ENCODE results near the gene CCDC3. TPM values are rescaled to one million over a fixed set of nuclear protein-coding genes. Genes with fewer than 3 reads are reported as not detected.

CCDC3 gene
- total RNA-seq, 2 donors from 2014 or later, result 1.5 to 5.0 TPM

- H3K9me3 Mint-ChIP-seq, result peaks cover 5 to 13% of the 10 kb centered on the region in 2 donors
These were observed 52.3 kb downstream of the CCDC3 start for GRCh38 chr10:12949248-12949647.

GRCh38 chr10:12947741-12948140 lies 53.8 kb downstream of the CCDC3 start:
- ATAC-seq (replicated peaks in 1 of 2) (no peak), DNase-seq (no peak)
- H3K27ac Mint-ChIP-seq, result no peak overlapping the region
- peaks cover under 1% of the 10 kb centered on the region for H3K27me3 Mint-ChIP-seq (ENCODE audit: low read depth)
- H3K36me3 Mint-ChIP-seq (ENCODE audit: insufficient read depth in 2 of 2), result peaks cover under 1 to 6% of the 10 kb centered on the region in 2 donors
- no peak overlapping the region for H3K4me3 Mint-ChIP-seq
- H3K9me3 Mint-ChIP-seq, result peaks cover 3 to 10% of the 10 kb centered on the region in 2 donors
- no peaks in the 10 kb centered on the region for H3K4me1 Mint-ChIP-seq (ENCODE audit: low read depth)

More at GRCh38 chr10:12949248-12949647, 52.3 kb downstream of the CCDC3 start:
- ATAC-seq (replicated peaks in 1 of 2) (no peak), DNase-seq (no peak)
- H3K27ac Mint-ChIP-seq, result no peak overlapping the region
- no peaks in the 10 kb centered on the region for H3K27me3 Mint-ChIP-seq (ENCODE audit: low read depth)
- H3K36me3 Mint-ChIP-seq (ENCODE audit: insufficient read depth in 2 of 2), result peaks cover 7% of the 10 kb centered on the region in 2 donors
- no peaks in the 10 kb centered on the region for H3K4me1 Mint-ChIP-seq (ENCODE audit: low read depth)
- H3K4me3 Mint-ChIP-seq, result no peak overlapping the region

GRCh38 chr10:12946372-12946771 lies 55.1 kb downstream of the CCDC3 start:
- H3K4me1 Mint-ChIP-seq (ENCODE audit: low read depth), result no peaks in the 10 kb centered on the region
- H3K27ac Mint-ChIP-seq, result peak overlapping the region; percentile 25
- DNase-seq (no peak), ATAC-seq (replicated peaks in 1 of 2) (peak; percentile 36 to 69)
- peaks cover 8% of the 10 kb centered on the region for H3K27me3 Mint-ChIP-seq (ENCODE audit: low read depth)
- H3K36me3 Mint-ChIP-seq (ENCODE audit: insufficient read depth in 2 of 2), result no peaks in the 10 kb centered on the region
- peaks cover 2 to 5% of the 10 kb centered on the region in 2 donors for H3K9me3 Mint-ChIP-seq
- H3K4me3 Mint-ChIP-seq, result peak overlapping the region in 1 of 2 donors; percentile 17

- ATAC-seq (replicated peaks in 1 of 2) (peak; percentile 78 to 90), DNase-seq (peak in 1 of 2 donors; percentile 25)
- H3K27ac Mint-ChIP-seq, result no peak overlapping the region
- H3K4me3 Mint-ChIP-seq, result no peak overlapping the region
- H3K27me3 Mint-ChIP-seq (ENCODE audit: low read depth), result peaks cover 8% of the 10 kb centered on the region
- H3K4me1 Mint-ChIP-seq (ENCODE audit: low read depth), result no peaks in the 10 kb centered on the region
- H3K9me3 Mint-ChIP-seq, result peaks cover 2 to 5% of the 10 kb centered on the region in 2 donors
- H3K36me3 Mint-ChIP-seq (ENCODE audit: insufficient read depth in 2 of 2), result no peaks in the 10 kb centered on the region
These were observed 55.7 kb downstream of the CCDC3 start for GRCh38 chr10:12945690-12946359.

GRCh38 chr10:12944931-12945330 lies 56.6 kb downstream of the CCDC3 start:
- H3K9me3 Mint-ChIP-seq, result peaks cover 2 to 5% of the 10 kb centered on the region in 2 donors
- no peaks in the 10 kb centered on the region for H3K4me1 Mint-ChIP-seq (ENCODE audit: low read depth)
- no peak overlapping the region for H3K27ac Mint-ChIP-seq
- ATAC-seq (replicated peaks in 1 of 2) (no peak), DNase-seq (no peak)
- peaks cover 8% of the 10 kb centered on the region for H3K27me3 Mint-ChIP-seq (ENCODE audit: low read depth)
- H3K4me3 Mint-ChIP-seq, result no peak overlapping the region
- no peaks in the 10 kb centered on the region for H3K36me3 Mint-ChIP-seq (ENCODE audit: insufficient read depth in 2 of 2)

GRCh38 chr10:12943425-12943824 lies 58.1 kb downstream of the CCDC3 start:
- Mint-ChIP-seq H3K9me3 (peaks cover 2 to 5% of the 10 kb centered on the region in 2 donors), H3K27me3 (ENCODE audit: low read depth) (peaks cover 15% of the 10 kb centered on the region), H3K4me3 (no peak overlapping the region), H3K36me3 (ENCODE audit: insufficient read depth in 2 of 2) (no peaks in the 10 kb centered on the region), H3K27ac (no peak overlapping the region), H3K4me1 (ENCODE audit: low read depth) (no peaks in the 10 kb centered on the region)
- DNase-seq (no peak), ATAC-seq (replicated peaks in 1 of 2) (no peak)

- no peaks in the 10 kb centered on the region for H3K36me3 Mint-ChIP-seq (ENCODE audit: insufficient read depth in 2 of 2)
- ATAC-seq (replicated peaks in 1 of 2) (no peak), DNase-seq (no peak)
- peaks cover 2% of the 10 kb centered on the region in 2 donors for H3K9me3 Mint-ChIP-seq
- peaks cover 23% of the 10 kb centered on the region for H3K27me3 Mint-ChIP-seq (ENCODE audit: low read depth)
- no peak overlapping the region for H3K27ac Mint-ChIP-seq
- H3K4me1 Mint-ChIP-seq (ENCODE audit: low read depth), result no peaks in the 10 kb centered on the region
- H3K4me3 Mint-ChIP-seq, result no peak overlapping the region
These were observed 59.5 kb downstream of the CCDC3 start for GRCh38 chr10:12941966-12942365.

GRCh38 chr10:12940791-12941190 lies 60.7 kb downstream of the CCDC3 start:
- Mint-ChIP-seq H3K4me1 (ENCODE audit: low read depth) (no peaks in the 10 kb centered on the region), H3K9me3 (peaks cover 2% of the 10 kb centered on the region in 2 donors), H3K4me3 (no peak overlapping the region), H3K36me3 (ENCODE audit: insufficient read depth in 2 of 2) (no peaks in the 10 kb centered on the region), H3K27me3 (ENCODE audit: low read depth) (peaks cover 23% of the 10 kb centered on the region), H3K27ac (no peak overlapping the region)
- ATAC-seq (replicated peaks in 1 of 2) (no peak), DNase-seq (no peak)

GRCh38 chr10:12938271-12938670 lies 63.2 kb downstream of the CCDC3 start:
- Mint-ChIP-seq H3K27me3 (ENCODE audit: low read depth) (peaks cover 30% of the 10 kb centered on the region), H3K4me3 (no peak overlapping the region), H3K4me1 (ENCODE audit: low read depth) (no peaks in the 10 kb centered on the region), H3K9me3 (no peaks in the 10 kb centered on the region), H3K27ac (no peak overlapping the region), H3K36me3 (ENCODE audit: insufficient read depth in 2 of 2) (no peaks in the 10 kb centered on the region)
- no peak for ATAC-seq (replicated peaks in 1 of 2)
- no peak for DNase-seq

GRCh38 chr10:12937527-12937926 lies 64.0 kb downstream of the CCDC3 start:
- H3K4me1 Mint-ChIP-seq (ENCODE audit: low read depth), result no peaks in the 10 kb centered on the region
- H3K4me3 Mint-ChIP-seq, result no peak overlapping the region

GRCh38 chr10:12934777-12935176 lies 66.7 kb downstream of the CCDC3 start:
- H3K27ac Mint-ChIP-seq, result no peak overlapping the region
- H3K27me3 Mint-ChIP-seq (ENCODE audit: low read depth), result peaks cover 24% of the 10 kb centered on the region
- no peaks in the 10 kb centered on the region for H3K9me3 Mint-ChIP-seq
- no peak for ATAC-seq (replicated peaks in 1 of 2)
- no peak for DNase-seq
- no peaks in the 10 kb centered on the region for H3K4me1 Mint-ChIP-seq (ENCODE audit: low read depth)
- H3K36me3 Mint-ChIP-seq (ENCODE audit: insufficient read depth in 2 of 2), result no peaks in the 10 kb centered on the region
- no peak overlapping the region for H3K4me3 Mint-ChIP-seq

More at GRCh38 chr10:12937527-12937926, 64.0 kb downstream of the CCDC3 start:
- Mint-ChIP-seq H3K9me3 (no peaks in the 10 kb centered on the region), H3K27ac (no peak overlapping the region), H3K27me3 (ENCODE audit: low read depth) (peaks cover 27% of the 10 kb centered on the region), H3K36me3 (ENCODE audit: insufficient read depth in 2 of 2) (no peaks in the 10 kb centered on the region)
- no peak for DNase-seq
- ATAC-seq (replicated peaks in 1 of 2), result no peak

- Mint-ChIP-seq H3K36me3 (ENCODE audit: insufficient read depth in 2 of 2) (no peaks in the 10 kb centered on the region), H3K9me3 (no peaks in the 10 kb centered on the region)
These were observed 72.1 kb downstream of the CCDC3 start for GRCh38 chr10:12929381-12929780.

GRCh38 chr10:12928571-12928970 lies 72.9 kb downstream of the CCDC3 start:
- no peak overlapping the region for H3K27ac Mint-ChIP-seq
- peaks cover 6% of the 10 kb centered on the region for H3K27me3 Mint-ChIP-seq (ENCODE audit: low read depth)
- no peaks in the 10 kb centered on the region for H3K9me3 Mint-ChIP-seq
- no peak overlapping the region for H3K4me3 Mint-ChIP-seq
- no peaks in the 10 kb centered on the region for H3K4me1 Mint-ChIP-seq (ENCODE audit: low read depth)
- ATAC-seq (replicated peaks in 1 of 2) (no peak), DNase-seq (no peak)
- no peaks in the 10 kb centered on the region for H3K36me3 Mint-ChIP-seq (ENCODE audit: insufficient read depth in 2 of 2)

More at GRCh38 chr10:12929381-12929780, 72.1 kb downstream of the CCDC3 start:
- Mint-ChIP-seq H3K4me1 (ENCODE audit: low read depth) (no peaks in the 10 kb centered on the region), H3K27me3 (ENCODE audit: low read depth) (peaks cover 12% of the 10 kb centered on the region), H3K27ac (no peak overlapping the region), H3K4me3 (no peak overlapping the region)
- DNase-seq (no peak), ATAC-seq (replicated peaks in 1 of 2) (no peak)

GRCh38 chr10:12927896-12928295 lies 73.6 kb downstream of the CCDC3 start:
- Mint-ChIP-seq H3K27me3 (ENCODE audit: low read depth) (peaks cover 9% of the 10 kb centered on the region), H3K4me3 (no peak overlapping the region), H3K4me1 (ENCODE audit: low read depth) (no peaks in the 10 kb centered on the region), H3K27ac (no peak overlapping the region), H3K36me3 (ENCODE audit: insufficient read depth in 2 of 2) (no peaks in the 10 kb centered on the region), H3K9me3 (no peaks in the 10 kb centered on the region)
- ATAC-seq (replicated peaks in 1 of 2), result no peak
- no peak for DNase-seq
